Left kidney (tissue), 2 donors: Measurements from ENCODE around the gene ATXN1. TPM values are rescaled to one million over a fixed set of nuclear protein-coding genes. Genes with fewer than 3 reads are reported as not detected.
"Not testable (repeated sequence)": the region's sequence is repeated elsewhere in the genome, so short reads cannot be mapped to it uniquely, and the experiment has no call there.

ENCODE experiments used
- DNase-seq: peaks from one replicate; pipeline ENCODE4 v3.0.0-alpha.2; 2013
- polyA plus RNA-seq: library from polyadenylated mRNA; unstranded; fragments of 120-200 nt; gene quantifications from one replicate; pipeline ENCODE4 v1.2.1, GENCODE V29; 2013; ENCODE audit not compliant: insufficient read length

The ATXN1 gene
- polyA plus RNA-seq, 1 donor: 23.6 TPM

DNA sequence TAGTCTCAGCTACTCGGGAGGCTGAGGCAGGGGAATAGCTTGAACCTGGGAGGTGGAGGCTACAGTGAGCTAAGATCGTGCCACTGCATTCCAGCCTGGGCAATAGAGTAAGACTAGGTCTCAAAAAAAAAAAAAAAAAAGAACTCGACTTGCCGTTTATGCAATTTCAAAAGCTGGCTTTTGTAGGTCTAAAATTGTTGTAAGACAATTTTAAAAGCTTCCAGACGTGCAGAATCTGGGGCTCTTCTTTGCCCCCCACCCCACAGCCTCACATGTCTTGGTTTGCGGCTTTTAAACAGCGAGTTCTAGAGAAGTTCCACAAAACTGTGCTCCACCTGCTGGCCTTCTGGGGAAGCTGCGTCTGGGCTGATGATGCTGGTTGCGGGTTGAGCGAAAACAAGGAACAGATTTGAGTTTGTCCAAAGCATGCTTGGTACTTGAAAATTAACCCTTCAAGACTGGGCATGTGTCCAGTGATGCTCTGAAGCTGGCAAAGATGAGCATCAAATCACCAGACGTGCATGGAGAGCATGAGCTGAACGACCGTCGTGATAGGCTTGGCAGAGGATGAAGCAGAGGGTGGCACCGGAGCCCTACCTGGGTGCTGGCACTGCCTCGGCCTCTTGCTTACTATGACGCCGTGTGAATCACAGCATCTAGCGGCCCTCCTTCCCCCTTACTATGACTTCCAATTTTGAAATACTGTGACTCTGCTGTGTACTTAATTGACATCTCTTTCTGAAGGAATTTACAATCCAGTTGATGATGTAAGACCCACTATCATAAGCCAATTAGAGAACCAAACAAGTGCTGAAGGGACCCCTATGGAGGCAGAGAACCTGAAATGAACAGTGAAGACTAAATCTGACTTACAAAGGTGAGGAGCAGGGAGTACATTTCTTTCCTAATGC, 351.5 kb downstream of the ATXN1 start:
- DNase-seq: peak; percentile 67

DNA sequence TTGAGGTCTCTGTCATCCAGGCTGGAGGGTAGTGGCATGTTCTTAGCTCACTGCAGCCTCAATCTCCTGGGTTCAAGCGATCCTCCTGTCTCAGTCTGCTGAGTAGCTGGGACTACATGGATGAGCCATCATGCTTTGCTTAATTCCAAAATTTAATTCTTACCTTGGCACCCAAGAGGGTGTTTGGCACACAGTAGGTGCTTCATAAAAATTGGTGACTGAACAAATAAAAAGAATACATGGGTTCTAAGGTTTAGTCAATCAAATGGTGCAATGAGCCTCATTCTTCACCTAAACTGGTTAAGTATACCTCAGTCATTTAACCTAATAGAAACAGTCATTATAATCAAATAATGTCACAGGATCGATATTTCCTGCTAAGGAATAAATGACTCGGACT, 352.5 kb downstream of the ATXN1 start:
- no peak for DNase-seq

DNA sequence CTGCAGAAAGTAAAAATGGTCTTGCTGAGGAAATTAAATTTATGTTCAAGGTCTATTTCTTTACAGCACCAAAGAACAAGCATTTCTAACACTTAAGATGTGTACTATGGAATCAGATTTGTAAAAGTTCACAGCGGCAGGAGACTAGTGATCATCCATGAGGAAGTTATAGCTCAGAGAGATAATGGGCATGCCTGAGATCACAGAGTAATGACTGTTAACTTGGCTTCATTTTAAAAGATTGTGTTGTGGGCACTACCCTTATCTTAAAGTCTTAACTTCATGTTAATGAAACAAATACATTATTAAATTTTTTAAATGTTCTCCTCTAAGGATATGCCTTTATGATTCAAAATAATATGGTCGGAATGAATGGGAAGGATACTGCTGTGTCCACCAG, 354.3 kb downstream of the ATXN1 start:
- DNase-seq: no peak

DNA sequence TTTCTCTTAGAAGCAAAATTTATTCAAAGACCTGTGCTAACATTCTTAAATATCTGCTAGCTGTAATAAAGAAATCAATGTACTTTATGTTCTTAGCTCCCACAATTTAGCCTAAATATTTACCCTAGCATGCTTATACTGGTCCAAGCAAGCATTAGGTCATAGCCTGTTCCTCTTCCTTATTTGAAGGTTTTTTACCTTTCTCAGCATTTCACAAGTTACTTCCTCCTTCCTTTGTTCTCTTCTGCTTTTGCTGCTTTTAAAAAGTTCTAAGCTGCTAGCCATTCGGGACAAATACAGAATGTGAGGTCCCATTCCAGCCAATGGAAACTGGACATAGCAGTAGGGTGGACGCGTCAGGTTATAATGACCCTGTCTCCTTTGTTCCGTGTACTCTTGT, 354.7 kb downstream of the ATXN1 start:
- DNase-seq: not testable (repeated sequence)

DNA sequence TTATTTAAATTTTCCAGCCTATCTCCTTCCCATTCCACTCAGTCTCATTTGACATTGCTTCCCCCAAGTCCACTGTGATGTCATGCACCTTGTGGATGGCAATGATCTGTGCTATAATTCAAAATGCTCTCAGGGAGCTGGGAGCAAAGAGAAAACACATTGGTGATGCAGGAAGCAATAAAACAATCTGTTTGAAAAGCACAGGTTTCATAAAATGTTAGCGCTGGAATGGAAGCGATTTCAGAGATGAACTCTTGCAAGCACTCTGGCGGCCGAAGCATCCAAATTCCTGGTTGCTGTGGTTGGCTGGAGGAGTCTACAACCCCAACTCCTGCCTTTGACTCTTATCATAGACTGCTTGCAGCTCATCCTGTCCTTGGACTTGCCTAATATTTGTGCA, 355.9 kb downstream of the ATXN1 start:
- no peak for DNase-seq

DNA sequence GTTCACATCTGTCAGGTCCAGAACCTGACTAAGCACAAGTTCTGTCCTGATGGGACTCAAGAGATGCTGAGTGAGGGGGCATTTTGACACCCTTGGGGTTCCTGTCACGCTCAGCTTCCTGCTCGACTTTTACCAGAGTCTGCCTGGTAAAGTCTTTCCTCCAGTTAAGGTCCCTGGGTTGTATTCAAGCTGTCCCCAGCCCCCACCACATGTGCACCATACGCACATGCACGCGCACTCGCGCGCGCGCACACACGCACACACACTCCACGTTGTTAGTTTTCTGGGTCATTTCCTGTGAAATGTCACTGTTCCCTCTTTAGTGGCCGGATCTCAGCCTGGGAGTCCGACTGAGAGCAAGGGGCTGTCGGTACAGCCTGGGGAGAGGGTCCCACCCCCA, 356.8 kb downstream of the ATXN1 start:
- no peak for DNase-seq

DNA sequence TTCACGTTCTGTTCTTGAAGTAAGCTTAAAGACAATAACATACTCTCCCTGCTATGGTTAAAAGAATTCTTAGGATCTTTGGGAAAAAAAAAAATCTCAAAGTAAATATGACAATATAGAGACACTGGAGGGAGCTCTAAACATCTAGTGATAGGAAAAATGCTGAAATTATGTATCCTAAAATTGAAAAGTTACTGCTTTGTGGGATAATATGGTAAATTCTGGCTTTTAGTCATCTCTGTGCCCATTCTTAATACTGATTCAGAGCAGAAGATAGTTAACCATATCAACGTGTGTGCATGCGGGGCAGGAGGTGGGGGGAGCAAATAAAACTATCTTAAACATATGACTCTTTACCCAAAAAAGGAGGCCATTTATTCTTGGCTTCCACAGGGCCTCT, 357.4 kb downstream of the ATXN1 start:
- DNase-seq: no peak

DNA sequence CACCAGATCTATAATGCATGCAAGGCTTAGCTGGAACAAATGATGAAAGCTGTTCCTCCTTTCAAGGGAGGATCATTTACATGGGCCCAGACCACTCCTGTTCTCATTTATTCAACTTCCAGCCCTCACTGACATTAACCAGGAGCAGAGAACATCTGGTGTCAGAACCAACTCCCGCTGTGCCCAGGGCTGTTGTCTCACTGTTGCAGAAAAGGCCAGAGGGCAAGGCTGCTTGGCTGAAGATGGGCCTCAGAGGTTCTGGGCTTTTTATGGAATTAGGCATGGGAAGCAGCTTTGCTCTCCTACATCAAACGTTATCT, 358.7 kb downstream of the ATXN1 start:
- no peak for DNase-seq

DNA sequence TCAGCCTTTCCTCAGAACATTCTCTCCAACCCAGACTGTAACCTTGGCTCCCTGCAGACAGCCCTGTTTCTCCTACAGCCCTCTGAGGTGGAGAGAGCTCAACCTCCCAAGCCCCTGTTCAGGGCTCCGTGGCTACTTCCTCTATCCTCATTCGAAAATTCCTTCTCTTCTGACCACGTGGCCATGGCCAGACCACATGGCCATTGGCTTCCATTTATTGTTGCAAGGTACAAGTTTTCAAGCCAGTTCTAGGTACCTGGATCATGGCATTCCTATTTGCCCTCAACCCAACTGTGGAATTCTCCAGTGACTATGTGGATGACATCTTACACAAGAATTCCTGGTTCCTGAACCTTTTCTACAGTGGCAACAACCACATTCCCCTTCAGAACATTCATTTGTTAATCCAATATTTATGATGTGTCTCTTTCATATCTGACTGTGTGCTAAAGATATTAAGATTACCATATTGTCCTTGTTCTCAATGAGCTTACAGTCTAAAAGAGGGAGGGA, 361.0 kb downstream of the ATXN1 start:
- DNase-seq: no peak

DNA sequence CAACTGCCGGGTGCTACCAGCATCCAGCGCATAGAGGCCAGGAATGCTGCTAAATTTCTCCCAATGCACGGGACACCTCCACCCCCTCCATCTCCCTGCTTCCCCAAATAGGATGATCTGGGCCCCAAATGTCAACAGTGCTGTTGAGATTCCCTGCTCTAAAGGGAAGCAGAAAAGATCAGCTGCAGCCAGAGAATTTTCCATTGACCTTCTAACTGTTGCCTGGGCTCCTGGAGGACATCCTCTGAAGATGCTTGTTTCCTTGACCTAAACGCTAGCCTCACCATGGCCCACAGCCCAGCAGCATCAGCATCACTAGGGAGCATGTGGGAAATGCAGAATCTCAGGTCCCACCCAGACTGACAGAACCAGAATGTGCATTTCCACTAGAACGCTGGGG, 361.6 kb downstream of the ATXN1 start:
- no peak for DNase-seq

DNA sequence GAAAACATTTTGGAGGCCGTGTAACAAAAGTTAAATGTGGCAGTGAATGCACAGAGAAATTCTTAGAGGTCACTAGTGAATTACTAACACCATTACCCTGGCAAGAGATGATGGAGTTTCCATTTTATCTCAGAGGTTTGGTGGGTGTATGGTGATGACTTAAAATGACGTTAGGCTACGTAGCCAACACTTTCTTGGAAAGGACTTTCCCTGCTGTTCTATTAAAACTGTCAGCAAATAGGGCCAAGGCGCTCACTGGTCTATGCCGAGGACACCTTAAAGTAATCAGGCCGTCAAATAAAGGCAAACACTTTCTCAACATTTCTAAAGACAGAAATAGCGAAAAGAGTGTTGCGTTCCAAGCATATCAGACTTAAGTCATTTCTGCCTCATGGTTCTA, 362.1 kb downstream of the ATXN1 start:
- no peak for DNase-seq

DNA sequence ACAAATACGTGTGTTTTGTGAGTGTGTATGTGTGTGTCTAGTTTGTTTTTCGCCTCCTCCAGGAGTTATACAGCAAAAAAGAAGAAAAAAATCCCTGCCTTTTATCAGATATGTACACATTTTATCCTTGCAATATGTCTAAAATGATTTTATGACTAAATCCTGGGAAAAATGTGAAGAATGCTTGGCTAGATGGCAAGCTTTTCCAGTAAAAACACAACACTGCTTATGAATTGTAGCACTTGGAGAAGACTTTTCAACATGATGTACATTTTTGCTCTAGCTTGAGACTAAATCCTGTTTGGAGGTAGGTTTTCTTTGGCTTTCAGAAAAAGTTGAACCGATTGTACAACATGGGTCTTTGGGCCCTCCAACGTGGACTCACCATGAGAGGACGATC, 362.7 kb downstream of the ATXN1 start:
- DNase-seq: no peak

DNA sequence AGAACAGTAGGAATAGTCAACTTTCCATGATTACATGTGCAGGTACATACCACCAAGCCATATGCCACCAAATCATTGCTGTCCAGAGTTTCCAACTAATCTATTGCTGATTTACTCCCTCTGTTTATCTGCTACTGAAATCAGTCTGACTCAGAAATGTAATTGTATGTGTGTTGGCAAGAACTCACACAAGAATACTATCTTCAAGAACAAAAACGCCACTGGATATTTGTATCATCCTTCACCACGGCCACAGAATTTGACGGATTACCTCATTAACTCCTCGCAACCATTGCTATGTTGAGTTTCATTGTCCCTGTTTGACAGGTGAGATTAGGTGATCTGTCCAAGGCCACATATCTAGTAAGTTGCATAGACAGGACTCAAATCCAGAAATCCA, 363.6 kb downstream of the ATXN1 start:
- DNase-seq: no peak

DNA sequence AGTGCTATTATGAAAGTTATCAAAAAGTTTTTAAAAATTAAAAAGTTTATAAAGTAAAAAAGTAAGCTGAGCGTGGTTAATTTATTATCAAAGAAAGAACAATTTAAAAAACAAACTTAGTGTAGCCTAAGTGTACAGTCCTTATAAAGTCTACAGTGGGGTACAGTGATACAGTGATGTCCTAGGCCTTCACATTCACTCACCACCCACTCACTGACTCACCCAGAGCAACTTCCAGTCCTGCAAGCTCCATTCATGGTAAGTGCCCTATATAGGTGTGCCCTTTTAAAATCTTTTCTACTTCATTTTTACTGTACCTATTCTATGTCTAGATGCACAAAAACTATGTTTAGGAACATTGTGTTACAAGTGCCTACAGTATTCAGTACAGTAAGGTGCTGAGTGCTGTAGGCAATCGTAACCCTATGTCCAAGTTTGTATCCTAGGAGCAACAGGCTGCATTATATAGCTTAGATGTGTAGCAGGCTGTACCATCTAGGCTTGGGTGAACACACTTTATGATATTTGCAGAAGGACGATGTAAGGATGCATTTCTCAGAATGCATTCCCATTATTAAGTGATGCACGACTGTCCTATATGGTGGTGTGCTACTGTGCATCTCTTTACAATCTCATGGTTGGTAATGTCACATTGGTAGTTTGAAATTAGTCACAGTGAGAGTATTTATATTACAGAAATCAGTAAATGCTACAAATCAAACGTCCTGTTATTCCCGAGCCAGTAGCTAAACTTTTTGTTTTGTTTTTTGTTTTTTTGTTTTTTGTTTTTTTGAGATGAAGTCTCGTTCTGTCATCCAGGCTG, 364.6 kb downstream of the ATXN1 start:
- no peak for DNase-seq

DNA sequence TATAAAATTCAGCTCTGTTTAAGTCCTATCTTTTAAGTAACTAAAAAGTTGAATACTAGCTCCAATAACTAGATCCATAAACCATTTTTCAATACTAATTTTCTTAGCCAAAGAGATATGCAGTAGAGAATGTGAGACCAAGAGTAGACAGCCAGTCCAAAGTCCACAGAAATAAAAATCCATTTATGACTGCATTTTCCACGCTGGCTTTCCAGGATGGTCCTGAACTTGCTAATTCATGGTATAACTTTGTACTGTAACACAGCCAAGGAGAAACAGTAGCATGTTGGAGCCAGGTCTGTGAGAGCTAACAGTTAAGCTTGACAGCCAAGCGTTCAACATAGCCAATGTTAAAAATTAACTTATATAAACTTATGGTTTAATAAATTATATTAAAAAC, 366.6 kb downstream of the ATXN1 start:
- no peak for DNase-seq

DNA sequence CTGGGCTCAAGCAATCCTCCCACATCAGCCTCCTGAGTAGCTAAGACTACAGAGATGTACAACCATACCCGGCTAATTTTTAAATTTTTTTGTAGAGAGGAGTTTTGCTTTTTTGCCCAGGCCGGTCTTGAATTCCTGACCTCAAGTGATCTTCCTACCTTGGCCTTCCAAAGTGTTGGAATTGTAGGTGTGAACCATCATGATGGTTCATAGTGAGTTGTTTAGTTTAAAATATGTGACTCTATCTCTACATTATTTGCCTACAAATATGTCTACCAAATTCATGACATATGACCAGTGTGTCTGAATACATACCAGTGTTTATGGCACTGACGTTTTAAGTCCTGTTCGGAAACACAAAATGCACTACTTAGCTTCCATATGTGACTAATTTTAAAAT, 367.9 kb downstream of the ATXN1 start:
- no peak for DNase-seq

DNA sequence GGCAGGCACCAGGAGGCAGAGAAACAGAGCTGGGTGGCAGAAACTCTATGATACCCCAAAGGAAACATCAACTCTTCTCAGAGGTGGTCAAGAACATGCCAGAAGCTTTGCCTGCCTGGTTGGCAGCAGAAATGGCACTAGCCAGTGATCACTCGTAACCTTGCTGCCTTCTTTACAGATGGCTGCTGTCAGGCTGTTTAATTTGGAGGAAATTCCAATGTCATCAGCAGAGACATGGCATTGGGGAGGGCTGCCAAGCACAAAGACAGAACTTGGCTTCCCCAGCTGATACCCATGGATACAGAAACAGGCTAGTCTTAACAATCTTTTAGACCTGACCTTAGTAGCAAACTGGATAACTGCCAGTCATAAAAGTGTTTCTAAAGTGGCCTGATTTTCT, 369.2 kb downstream of the ATXN1 start:
- DNase-seq: no peak

DNA sequence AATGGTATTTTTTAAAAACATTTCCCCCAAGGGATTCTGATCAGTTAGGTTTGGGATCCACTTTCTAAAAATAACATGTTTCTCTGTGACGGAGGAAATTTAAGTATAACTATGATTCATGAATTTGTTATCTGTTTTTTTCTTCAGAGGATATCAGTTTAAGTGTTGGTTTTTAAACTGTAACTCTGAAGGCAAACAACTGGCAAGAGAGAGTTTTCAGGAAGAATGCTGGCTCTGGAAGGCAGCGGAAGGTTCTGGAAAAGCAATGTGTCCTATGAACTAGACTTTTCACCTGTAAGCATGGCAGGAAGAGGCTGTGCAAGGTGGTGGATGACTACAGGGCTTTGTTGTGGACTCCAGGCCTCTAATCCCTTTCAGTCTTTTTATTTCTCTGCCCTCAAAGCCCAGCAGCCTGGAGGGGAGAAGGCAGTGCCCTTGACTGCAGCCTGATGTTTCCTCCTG, 369.8 kb downstream of the ATXN1 start:
- no peak for DNase-seq

DNA sequence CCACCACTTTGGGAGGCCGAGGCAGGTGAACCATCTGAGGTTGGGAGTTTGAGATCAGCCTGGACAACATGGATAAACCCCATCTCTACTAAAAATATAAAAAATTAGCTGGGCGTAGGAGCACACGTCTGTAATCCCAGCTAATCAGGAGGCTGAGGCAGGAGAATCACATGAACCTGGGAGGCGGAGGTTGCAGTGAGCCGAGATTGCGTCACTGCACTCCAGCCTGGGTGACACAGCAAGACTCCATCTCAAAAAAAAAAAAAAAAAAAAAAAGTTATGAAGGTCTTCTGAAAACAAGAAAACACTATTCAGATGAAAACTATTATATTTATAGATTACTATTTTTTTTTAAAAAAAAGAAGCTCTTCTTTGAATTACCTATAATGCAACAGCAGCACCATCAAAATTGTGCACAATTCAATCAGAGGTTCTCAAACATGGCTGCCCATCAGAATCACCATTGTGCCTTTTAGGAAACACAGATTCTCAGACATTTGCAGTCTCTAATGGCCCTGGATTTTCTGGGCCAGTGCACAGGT, 370.3 kb downstream of the ATXN1 start:
- not testable (repeated sequence) for DNase-seq

DNA sequence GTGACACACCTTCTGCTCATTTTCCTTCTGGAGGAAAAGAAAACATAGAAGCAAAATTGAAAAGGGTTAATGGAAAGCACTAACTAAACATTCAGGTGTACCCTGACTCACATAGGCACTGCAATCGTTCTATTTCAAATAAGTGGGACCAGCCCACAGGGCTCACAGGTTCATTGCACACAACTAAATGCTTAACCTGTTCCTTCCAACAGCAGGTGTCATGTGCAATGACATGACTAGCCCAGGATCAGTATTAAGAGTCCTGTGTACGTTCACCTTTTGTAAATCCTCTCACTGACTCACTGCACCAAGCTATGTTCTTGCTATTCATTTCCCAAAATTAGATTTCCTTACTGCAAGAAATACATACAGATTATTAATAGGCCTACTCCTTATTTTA, 371.6 kb downstream of the ATXN1 start:
- DNase-seq: no peak

DNA sequence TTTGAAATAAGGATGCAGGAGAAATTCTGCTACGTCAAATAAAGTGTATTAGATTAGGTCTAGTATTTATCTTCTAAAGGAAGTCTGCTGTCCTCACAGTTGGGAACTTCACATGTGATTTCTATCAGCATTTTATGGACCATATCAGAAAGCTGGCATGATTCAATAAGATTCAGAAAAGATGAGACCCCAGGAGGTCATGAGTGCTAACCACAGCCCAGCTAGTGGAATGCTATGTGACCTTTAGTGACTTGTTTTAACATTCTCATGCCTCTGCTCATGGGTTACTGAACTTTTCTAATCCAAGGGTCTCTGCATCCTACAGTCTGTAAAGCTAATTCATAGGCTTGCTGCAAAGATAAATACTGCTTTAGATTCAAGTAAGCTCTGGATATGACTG, 372.8 kb downstream of the ATXN1 start:
- no peak for DNase-seq

DNA sequence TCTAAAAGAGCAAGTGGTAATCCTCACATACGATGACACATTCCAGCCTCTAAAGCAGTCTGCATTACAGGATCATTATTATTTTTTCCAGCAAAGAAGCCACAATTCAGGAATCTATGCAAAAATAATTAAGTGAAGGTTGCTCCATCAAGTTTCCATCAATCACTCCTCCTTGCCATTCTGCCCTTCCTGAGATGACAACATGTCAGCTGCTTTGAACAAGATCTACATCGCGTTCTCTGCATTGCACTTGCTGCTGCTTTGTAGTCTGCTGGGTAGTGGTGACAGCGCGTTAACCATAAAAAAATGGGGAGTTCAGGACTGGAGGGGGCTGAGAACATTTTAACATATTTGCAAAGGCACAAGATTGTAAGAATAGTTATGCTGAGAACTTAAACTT, 375.2 kb downstream of the ATXN1 start:
- no peak for DNase-seq

DNA sequence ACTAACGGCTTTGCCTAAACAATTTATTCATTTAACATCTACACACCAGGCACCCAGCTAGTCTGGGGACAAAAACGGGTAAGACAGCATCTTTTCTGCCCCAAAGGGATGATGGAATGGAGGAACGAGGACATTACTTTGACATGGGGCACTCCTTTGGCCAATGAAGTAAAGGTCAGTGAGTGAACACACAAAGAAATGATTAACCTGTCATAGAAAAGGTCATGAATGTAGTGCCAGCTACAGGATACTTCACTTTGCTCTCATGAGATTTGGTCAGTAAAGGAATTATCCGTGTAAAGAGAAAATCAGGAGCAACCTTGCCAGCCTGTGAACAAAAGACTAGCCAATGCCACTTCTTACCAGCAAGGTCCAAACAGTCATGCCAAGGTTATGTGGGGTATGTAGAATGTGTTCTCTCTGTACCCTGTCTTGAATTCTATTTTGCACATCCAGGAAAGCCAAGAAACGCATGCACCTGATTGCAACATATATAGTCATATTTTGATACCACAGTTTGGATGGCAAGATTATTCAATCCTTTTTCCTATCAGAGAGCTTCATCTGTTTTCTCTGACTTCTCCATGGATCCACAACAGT, 377.6 kb downstream of the ATXN1 start:
- no peak for DNase-seq
